Endothelial cell (in vitro differentiated cells): ENCODE measurements around the gene ATP5PB. TPM values are rescaled to one million over a fixed set of nuclear protein-coding genes. Genes with fewer than 3 reads are reported as not detected.

Source experiments
- DNase-seq: peaks from one replicate; pipeline ENCODE4 v3.0.0; 2021; ENCODE audit warnings: low spot score
- H3K27ac Mint-ChIP-seq: one replicate; pipeline ENCODE4 v1.8.0; 2021; ENCODE audit warnings: mixed read lengths, inconsistent platforms; ENCODE audit not compliant: unreplicated experiment
- H3K27me3 Mint-ChIP-seq: one replicate; pipeline ENCODE4 v1.8.0; 2021; ENCODE audit warnings: mild to moderate bottlenecking, moderate library complexity, mixed read lengths, inconsistent platforms; ENCODE audit not compliant: unreplicated experiment
- H3K36me3 Mint-ChIP-seq: one replicate; pipeline ENCODE4 v1.8.0; 2021; ENCODE audit warnings: mild to moderate bottlenecking, low read depth, mixed read lengths, inconsistent platforms; ENCODE audit not compliant: unreplicated experiment
- H3K4me1 Mint-ChIP-seq: one replicate; pipeline ENCODE4 v1.8.0; 2021; ENCODE audit warnings: mild to moderate bottlenecking, mixed read lengths, inconsistent platforms; ENCODE audit not compliant: unreplicated experiment
- H3K4me3 Mint-ChIP-seq: one replicate; pipeline ENCODE4 v1.8.0; 2021; ENCODE audit warnings: mild to moderate bottlenecking, mixed read lengths, inconsistent platforms; ENCODE audit not compliant: unreplicated experiment
- H3K9me3 Mint-ChIP-seq: one replicate; pipeline ENCODE4 v1.8.0; 2021; ENCODE audit warnings: mixed read lengths, inconsistent platforms; ENCODE audit not compliant: unreplicated experiment
- total RNA-seq: library from RNA; stranded (reverse); fragmentation: NEBNext Ultra II Directional; extraction: Animal tissue kit (Norgen Biotek cat#: 25700); gene quantifications from one replicate; pipeline ENCODE4 v1.2.1, GENCODE V29; 2021; ENCODE audit not compliant: unreplicated experiment
- TF ChIP-seq, protein P1 (sequence below): fragments of 200-600 bp; sonication (generic); IDR thresholded peaks from one replicate; pipeline ENCODE4 v1.5.0; 2021; ENCODE audit warnings: antibody characterized with exemption; ENCODE audit not compliant: unreplicated experiment

ATP5PB gene
- total RNA-seq, 1 donor from 2014 or later = 211 TPM

DNA sequence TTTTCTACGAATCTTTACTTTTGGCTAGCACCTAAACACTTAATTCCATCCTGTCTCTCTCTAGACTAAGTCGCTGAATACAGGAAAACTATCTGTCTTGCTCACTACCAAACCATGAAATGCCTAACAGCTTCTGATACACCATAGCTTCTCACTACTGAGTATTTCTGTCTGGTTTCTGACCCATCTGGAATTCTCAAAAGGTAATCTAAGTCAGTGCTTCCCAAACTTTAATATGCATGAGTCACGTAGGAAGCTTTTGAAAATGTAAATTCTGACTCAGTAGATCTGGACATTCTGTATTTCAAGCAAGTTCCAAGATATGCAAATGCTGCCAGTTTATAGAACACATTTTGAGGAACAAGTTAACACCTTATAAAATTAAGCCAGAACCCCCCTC is 12.5 kb upstream of the ATP5PB start:
- H3K27ac Mint-ChIP-seq = no peak overlapping the region
- TF ChIP-seq, protein P1, sequence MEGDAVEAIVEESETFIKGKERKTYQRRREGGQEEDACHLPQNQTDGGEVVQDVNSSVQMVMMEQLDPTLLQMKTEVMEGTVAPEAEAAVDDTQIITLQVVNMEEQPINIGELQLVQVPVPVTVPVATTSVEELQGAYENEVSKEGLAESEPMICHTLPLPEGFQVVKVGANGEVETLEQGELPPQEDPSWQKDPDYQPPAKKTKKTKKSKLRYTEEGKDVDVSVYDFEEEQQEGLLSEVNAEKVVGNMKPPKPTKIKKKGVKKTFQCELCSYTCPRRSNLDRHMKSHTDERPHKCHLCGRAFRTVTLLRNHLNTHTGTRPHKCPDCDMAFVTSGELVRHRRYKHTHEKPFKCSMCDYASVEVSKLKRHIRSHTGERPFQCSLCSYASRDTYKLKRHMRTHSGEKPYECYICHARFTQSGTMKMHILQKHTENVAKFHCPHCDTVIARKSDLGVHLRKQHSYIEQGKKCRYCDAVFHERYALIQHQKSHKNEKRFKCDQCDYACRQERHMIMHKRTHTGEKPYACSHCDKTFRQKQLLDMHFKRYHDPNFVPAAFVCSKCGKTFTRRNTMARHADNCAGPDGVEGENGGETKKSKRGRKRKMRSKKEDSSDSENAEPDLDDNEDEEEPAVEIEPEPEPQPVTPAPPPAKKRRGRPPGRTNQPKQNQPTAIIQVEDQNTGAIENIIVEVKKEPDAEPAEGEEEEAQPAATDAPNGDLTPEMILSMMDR = no peak
- H3K4me1 Mint-ChIP-seq = peaks cover 16% of the 10 kb centered on the region
- no peaks in the 10 kb centered on the region for H3K9me3 Mint-ChIP-seq
- no peak overlapping the region for H3K4me3 Mint-ChIP-seq
- H3K27me3 Mint-ChIP-seq = no peaks in the 10 kb centered on the region
- DNase-seq = no peak
- peaks cover 22% of the 10 kb centered on the region for H3K36me3 Mint-ChIP-seq

DNA sequence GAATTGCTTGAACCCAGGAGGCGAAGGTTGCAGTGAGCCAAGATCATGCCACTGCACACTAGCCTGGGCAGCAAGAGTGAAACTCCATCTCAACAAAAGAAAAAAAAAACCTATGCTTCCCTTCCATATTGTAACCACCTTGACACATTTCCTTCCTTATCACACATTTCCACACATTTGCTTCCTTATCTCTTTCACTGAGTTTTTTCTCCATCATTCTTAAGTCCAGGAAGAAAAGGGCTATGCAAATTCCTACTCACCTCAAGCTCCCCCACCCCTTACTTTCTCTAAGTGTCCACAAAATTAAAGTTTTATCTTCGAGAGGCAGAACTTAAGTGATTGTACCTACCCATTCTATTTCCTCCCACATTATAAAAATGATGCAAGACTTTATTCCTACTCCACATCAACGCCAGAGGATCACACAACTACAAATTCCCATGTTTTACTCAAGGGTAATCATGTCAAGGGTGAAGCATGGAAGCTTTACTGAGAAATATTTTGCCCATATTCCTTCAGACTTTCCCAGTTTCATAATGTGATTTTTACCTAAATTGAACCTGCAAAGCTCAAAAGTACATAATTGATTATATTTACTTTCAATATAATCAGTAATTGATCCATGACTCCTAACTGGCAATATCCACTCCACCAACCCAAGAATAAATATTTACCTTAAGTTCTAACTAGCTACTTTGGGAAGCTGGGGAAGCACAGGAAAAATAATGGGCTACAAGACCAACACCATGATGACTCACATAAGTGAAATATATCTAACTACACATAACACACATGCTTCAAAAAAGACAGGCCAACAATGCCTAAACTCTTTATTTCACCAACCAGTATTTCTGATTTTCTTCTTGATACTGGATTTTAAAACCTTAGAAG is 9.6 kb upstream of the ATP5PB start:
- TF ChIP-seq, protein P1 = no peak
- DNase-seq = no peak
- peaks cover 6% of the 10 kb centered on the region for H3K4me1 Mint-ChIP-seq
- peak overlapping the region; percentile 28 for H3K27ac Mint-ChIP-seq
- no peak overlapping the region for H3K4me3 Mint-ChIP-seq
- no peaks in the 10 kb centered on the region for H3K9me3 Mint-ChIP-seq
- peaks cover 28% of the 10 kb centered on the region for H3K36me3 Mint-ChIP-seq
- H3K27me3 Mint-ChIP-seq = no peaks in the 10 kb centered on the region

DNA sequence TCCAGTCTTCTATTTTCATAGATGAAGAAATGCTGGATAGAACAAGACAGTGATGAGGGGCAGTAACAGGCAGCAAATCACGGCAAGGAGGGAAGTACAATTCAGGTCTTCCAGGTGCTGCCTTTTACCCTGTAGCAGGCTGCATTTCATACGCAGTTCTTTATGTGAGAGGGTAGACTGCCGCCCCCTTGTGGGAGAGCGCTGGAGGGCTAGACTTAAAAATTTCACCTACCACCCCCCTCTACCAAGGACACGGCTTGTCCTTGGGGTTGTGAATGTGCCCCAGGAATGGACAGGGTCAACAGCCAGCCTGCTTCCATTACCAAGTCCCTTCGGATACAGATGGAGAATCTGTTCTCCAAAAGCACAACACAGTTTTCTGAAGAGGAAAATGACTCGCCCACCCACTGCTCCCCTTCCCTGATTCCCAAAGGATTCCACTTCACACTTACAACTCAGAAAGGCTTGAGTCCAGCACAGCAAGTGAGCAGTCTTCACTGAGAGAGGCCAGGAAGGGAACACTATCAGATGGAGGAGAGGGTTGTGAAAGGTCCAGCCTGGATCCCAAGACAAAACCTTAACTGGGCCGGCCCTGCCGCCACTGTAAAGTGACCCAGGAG is 7.6 kb upstream of the ATP5PB start:
- TF ChIP-seq, protein P1 = peak; percentile 70
- H3K4me1 Mint-ChIP-seq = peaks cover 13% of the 10 kb centered on the region
- DNase-seq = peak; percentile 71
- H3K27ac Mint-ChIP-seq = no peak overlapping the region
- no peaks in the 10 kb centered on the region for H3K9me3 Mint-ChIP-seq
- H3K4me3 Mint-ChIP-seq = no peak overlapping the region
- peaks cover 35% of the 10 kb centered on the region for H3K36me3 Mint-ChIP-seq
- H3K27me3 Mint-ChIP-seq = no peaks in the 10 kb centered on the region

DNA sequence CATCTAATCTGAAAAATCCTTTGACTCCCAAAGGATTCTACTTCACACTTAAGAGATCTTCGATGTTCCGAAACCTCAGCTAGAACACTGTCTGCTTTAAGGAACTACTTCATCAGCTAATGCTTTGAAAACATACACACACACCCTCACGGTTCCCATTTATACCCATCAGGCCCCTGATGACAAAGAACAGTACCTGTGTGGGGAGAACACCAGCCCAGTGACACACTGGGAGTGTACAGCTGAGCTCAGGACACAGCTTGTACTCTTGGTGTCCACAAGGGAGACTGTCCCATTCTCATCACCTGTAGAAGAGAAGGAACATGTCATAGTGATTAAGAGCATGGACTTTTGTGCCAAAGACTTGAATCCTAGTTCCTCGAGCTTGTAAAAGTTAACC is 6.8 kb upstream of the ATP5PB start:
- Mint-ChIP-seq H3K4me3 (no peak overlapping the region), H3K27ac (no peak overlapping the region), H3K27me3 (no peaks in the 10 kb centered on the region), H3K4me1 (peaks cover 19% of the 10 kb centered on the region), H3K9me3 (no peaks in the 10 kb centered on the region), H3K36me3 (peaks cover 35% of the 10 kb centered on the region)
- TF ChIP-seq, protein P1 = no peak
- DNase-seq = no peak

DNA sequence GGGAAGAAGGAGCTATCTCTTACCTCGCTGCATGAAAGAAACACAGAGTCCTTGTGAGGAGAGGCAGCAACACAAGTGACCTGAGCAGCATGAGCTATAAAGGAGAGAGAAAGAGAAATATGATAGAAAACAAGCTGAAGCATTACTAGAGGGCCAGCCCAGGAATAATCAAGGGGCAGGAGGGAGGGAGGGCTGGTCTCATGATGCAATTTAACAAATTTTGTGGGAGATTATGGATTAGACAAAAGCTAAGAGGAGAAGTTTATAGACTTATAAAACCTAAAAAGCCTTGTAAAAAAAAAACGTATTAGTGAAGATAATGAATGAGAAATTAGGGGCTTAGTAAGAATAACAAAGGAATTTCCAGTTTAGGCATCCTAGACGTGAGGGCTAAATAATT is 5.2 kb upstream of the ATP5PB start:
- H3K27me3 Mint-ChIP-seq = peaks cover 3% of the 10 kb centered on the region
- TF ChIP-seq, protein P1 = no peak
- H3K36me3 Mint-ChIP-seq = peaks cover 29% of the 10 kb centered on the region
- H3K4me3 Mint-ChIP-seq = no peak overlapping the region
- peaks cover 30% of the 10 kb centered on the region for H3K4me1 Mint-ChIP-seq
- no peaks in the 10 kb centered on the region for H3K9me3 Mint-ChIP-seq
- no peak overlapping the region for H3K27ac Mint-ChIP-seq
- no peak for DNase-seq
